GM12872 (cell line): ENCODE data around the gene PDE8A.

Experiments used
- CTCF ChIP-seq: IDR thresholded peaks from 3 replicates; pipeline ENCODE4 v1.5.1; 2011; ENCODE audit warnings: low read depth, mild to moderate bottlenecking, low read length, moderate library complexity; ENCODE audit not compliant: insufficient read depth

The PDE8A gene

GRCh38 chr15:85088300-85088699 is 106.6 kb downstream of the PDE8A start:
- TF ChIP-seq CTCF = no peak

GRCh38 chr15:85089929-85090597 is 108.4 kb downstream of the PDE8A start:
- no peak for TF ChIP-seq CTCF

GRCh38 chr15:85091990-85092389 is 110.3 kb downstream of the PDE8A start:
- no peak for TF ChIP-seq CTCF

- no peak for TF ChIP-seq CTCF
Measured at GRCh38 chr15:85094685-85095084, 113.0 kb downstream of the PDE8A start.

- TF ChIP-seq CTCF = no peak
Measured at GRCh38 chr15:85095566-85095965, 113.9 kb downstream of the PDE8A start.

- no peak for TF ChIP-seq CTCF
Measured at GRCh38 chr15:85097250-85097649, 115.6 kb downstream of the PDE8A start.

GRCh38 chr15:85097725-85098124 is 116.1 kb downstream of the PDE8A start:
- no peak for TF ChIP-seq CTCF

- TF ChIP-seq CTCF = no peak
Measured at GRCh38 chr15:85099195-85099803, 117.6 kb downstream of the PDE8A start.
